ENCODE measurements around the gene MPPE1. TPM values are rescaled to one million over a fixed set of nuclear protein-coding genes. Genes with fewer than 3 reads are reported as not detected.

MPPE1 gene
- total and polyA plus RNA-seq, 2 of the 4 experiments (the other 2 are of a cell fraction) = 13.8 to 19.9 TPM

DNA sequence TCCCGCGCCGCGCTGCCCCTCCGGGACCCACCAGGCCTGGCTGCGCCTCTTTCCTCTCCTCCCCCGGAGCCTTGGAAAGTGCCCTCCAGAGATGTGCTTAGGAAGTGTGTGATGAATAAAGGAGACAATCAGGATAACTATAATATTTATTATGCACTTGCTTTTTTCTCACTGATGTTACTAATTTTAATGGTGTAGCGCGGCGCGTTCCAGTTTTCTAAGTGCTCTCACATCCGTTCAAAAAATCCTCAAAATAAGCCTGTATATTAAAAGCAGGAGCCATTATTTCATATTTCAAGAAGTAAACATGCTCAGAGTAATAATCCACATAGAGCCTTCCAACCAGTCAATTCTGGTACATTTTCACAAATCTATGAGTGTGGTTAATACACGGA is 941 bp upstream of the MPPE1 start:
- H3K4me3 ChIP-seq (ENCODE audit: insufficient read depth, low read depth, low read length) = peak overlapping the region; percentile 86
- H4K8ac ChIP-seq (ENCODE audit: low read depth in 2 of 2, low read length in 2 of 2) = peak overlapping the region in 1 of 2 experiments; percentile 91; a peak in 2 of 4 replicates
- WGBS, 2 experiments (ENCODE audit: extremely low coverage in 2 of 2, insufficient read length in 1 of 2) = no CpG with 5 or more reads among the region's 13 CpGs
- no peak overlapping the region for H2BK20ac ChIP-seq (ENCODE audit: low read depth, low read length)
- no peak overlapping the region for H2BK120ac ChIP-seq (ENCODE audit: low read depth, low read length)
- peak overlapping the region; percentile 75 for H3K27ac ChIP-seq (ENCODE audit: insufficient read depth, low read length)
- no peak overlapping the region for H4K5ac ChIP-seq (ENCODE audit: low read depth, low read length)
- H4K91ac ChIP-seq (ENCODE audit: insufficient read depth, low read depth, low read length) = no peak overlapping the region
- no peak overlapping the region for H2AK9ac ChIP-seq (replicated peaks; ENCODE audit: low read depth, low read length, poor library complexity)
- H3K79me1 ChIP-seq (ENCODE audit: low read depth in 1 of 2, low read length in 2 of 2) = peaks cover 10 to 20% of the 10 kb centered on the region in 2 experiments; a peak in 3 of 4 replicates
- peak overlapping the region; percentile 69 for H2BK5ac ChIP-seq (ENCODE audit: low read depth, low read length, poor library complexity, severe bottlenecking)
- TF ChIP-seq NFE2L2 (IDR thresholded peaks at IDR 0.05; ENCODE audit: low read depth, low read length) (no peak), MAFK (IDR thresholded peaks at IDR 0.05; ENCODE audit: low read depth, low read length) (no peak), POLR2A (IDR thresholded peaks at IDR 0.05; ENCODE audit: low read depth, low read length) (no peak), CEBPB (IDR thresholded peaks at IDR 0.05; ENCODE audit: low read depth, low read length) (no peak), SMC3 (IDR thresholded peaks at IDR 0.05; ENCODE audit: low read depth, low read length) (no peak), RFX5 (IDR thresholded peaks at IDR 0.05; ENCODE audit: low read depth, low read length) (no peak), MXI1 (IDR thresholded peaks at IDR 0.05; ENCODE audit: borderline replicate concordance, low read depth, low read length) (no peak), RAD21 (IDR thresholded peaks at IDR 0.05; ENCODE audit: low read length) (no peak), RCOR1 (IDR thresholded peaks at IDR 0.05; ENCODE audit: insufficient replicate concordance, low read length) (no peak), FOS (IDR thresholded peaks at IDR 0.05; ENCODE audit: low read depth, low read length) (no peak)
- CTCF ChIA-PET = no interaction called here
- dilution Hi-C loops (cut with HindIII; ENCODE audit: low sequenced_read_pairs, unreplicated experiment) (no loop called here), intact Hi-C loops (cut with micrococcal nuclease) (loop anchor here (2.0 kb wide), 2 partner anchors 58 to 176 kb away; partner anchors contain the start of gene CHMP1B), in situ Hi-C loops (cut with MboI; ENCODE audit: low sequenced_read_pairs) (no loop called here)
- H3K23ac ChIP-seq (ENCODE audit: low read depth, low read length) = no peak overlapping the region
- peak overlapping the region; percentile 32 for H3K4me2 ChIP-seq (ENCODE audit: low read depth, low read length)
- no peaks in the 10 kb centered on the region for H3K27me3 ChIP-seq (ENCODE audit: control insufficient read depth, insufficient read depth, low read length)
- no peak overlapping the region for H3K4ac ChIP-seq (ENCODE audit: low read depth, low read length)
- peaks cover 6% of the 10 kb centered on the region for H3K4me1 ChIP-seq (ENCODE audit: control insufficient read depth, insufficient read depth, low read length)
- ATAC-seq (ENCODE audit: low read depth) (no peak), DNase-seq (peak; percentile 12)
- no peaks in the 10 kb centered on the region for H4K20me1 ChIP-seq (ENCODE audit: insufficient read depth, low read length)
- no peak overlapping the region for H3K14ac ChIP-seq (replicated peaks; ENCODE audit: low read depth, low read length)
- H2AK5ac ChIP-seq (ENCODE audit: low read depth, low read length) = no peak overlapping the region
- H3K56ac ChIP-seq (ENCODE audit: extremely low read depth, insufficient read depth, low read length) = no peak overlapping the region
- peak overlapping the region; percentile 96 for H2AFZ ChIP-seq (replicated peaks; ENCODE audit: low read length, poor library complexity)
- BruUV-seq (replicated peaks) = no TSS peak
- no peaks in the 10 kb centered on the region for H3K9me3 ChIP-seq (ENCODE audit: control insufficient read depth, insufficient read depth, low read length)
- POLR2A ChIA-PET (ENCODE audit: unreplicated experiment) = no interaction called here
- H3K18ac ChIP-seq (ENCODE audit: low read depth, low read length) = no peak overlapping the region
- no peak overlapping the region for H2BK15ac ChIP-seq (ENCODE audit: low read depth, low read length)
- H3K9me1 ChIP-seq (ENCODE audit: insufficient read depth, low read length) = peaks cover 12% of the 10 kb centered on the region
- H3K9ac ChIP-seq (ENCODE audit: low read depth, low read length) = peak overlapping the region; percentile 77
- H3K36me3 ChIP-seq (ENCODE audit: control insufficient read depth, insufficient read depth, low read length) = peaks cover 3% of the 10 kb centered on the region; the same call in 1 of the 2 replicates

All from IMR-90 (cell line).